K562 (cell line): ENCODE results near the gene LAMA5. TPM values are rescaled to one million over a fixed set of nuclear protein-coding genes. Genes with fewer than 3 reads are reported as not detected.
A peak's percentile ranks its signal among the peaks of the same experiment; 100 is the strongest.

Experiments
- CHD2 ChIP-seq: IDR thresholded peaks from 2 replicates; pipeline ENCODE4 v1.6.1; 2011; ENCODE audit warnings: low read depth, low read length
- ELF4 ChIP-seq: fragments of 450-650 bp; formaldehyde crosslinking; IDR thresholded peaks from 2 replicates; pipeline ENCODE4 v1.4.0; 2022; ENCODE audit warnings: missing genetic modification characterization
- ERF ChIP-seq: fragments of 450-650 bp; formaldehyde crosslinking; IDR thresholded peaks from 2 replicates; pipeline ENCODE4 v1.4.0; 2020; ENCODE audit warnings: mild to moderate bottlenecking, mixed read lengths
- KHSRP ChIP-seq: fragments of 450-650 bp; IDR thresholded peaks from 2 replicates; pipeline ENCODE4 v1.6.1; 2017
- MEIS2 ChIP-seq: fragments of 450-650 bp; IDR thresholded peaks from 2 replicates; pipeline ENCODE4 v1.6.1; 2014; ENCODE audit warnings: mild to moderate bottlenecking; ENCODE audit not compliant: partially characterized antibody
- MTA1 ChIP-seq: fragments of 450-650 bp; IDR thresholded peaks from 2 replicates; pipeline ENCODE4 v1.6.1; 2017; ENCODE audit warnings: borderline replicate concordance
- NBN ChIP-seq: fragments of 450-650 bp; IDR thresholded peaks from 2 replicates; pipeline ENCODE4 v1.6.1; 2016; ENCODE audit warnings: low read depth, mild to moderate bottlenecking
- NFATC3 ChIP-seq: fragments of 450-650 bp; IDR thresholded peaks from 2 replicates; pipeline ENCODE4 v1.6.1; 2017; ENCODE audit warnings: mild to moderate bottlenecking
- NFRKB ChIP-seq: fragments of 450-650 bp; IDR thresholded peaks from 2 replicates; pipeline ENCODE4 v1.6.1; 2016; ENCODE audit warnings: low read depth
- RB1 ChIP-seq: fragments of 450-650 bp; IDR thresholded peaks from 2 replicates; pipeline ENCODE4 v1.6.1; 2017; ENCODE audit warnings: low read depth, mild to moderate bottlenecking
- RBFOX2 ChIP-seq: fragments of 200-400 bp; formaldehyde crosslinking; IDR thresholded peaks from 2 replicates; pipeline ENCODE4 v1.6.1; 2017; ENCODE audit warnings: low read depth, mild to moderate bottlenecking, low read length, moderate library complexity
- RBM25 ChIP-seq: fragments of 200-400 bp; formaldehyde crosslinking; IDR thresholded peaks from 2 replicates; pipeline ENCODE4 v1.6.1; 2018; ENCODE audit warnings: low read length, low read depth, moderate library complexity; ENCODE audit not compliant: severe bottlenecking
- SMAD4 ChIP-seq: fragments of 250-450 bp; sonication (Bioruptor Pico); conservative IDR thresholded peaks from 2 replicates; pipeline ENCODE4 v1.8.0; 2021; ENCODE audit warnings: inconsistent platforms, mild to moderate bottlenecking, moderate library complexity
- SNRNP70 ChIP-seq: fragments of 200-400 bp; formaldehyde crosslinking; optimal IDR thresholded peaks from 2 replicates; pipeline ENCODE3; 2017; ENCODE audit warnings: low read depth, low read length
- STAG1 ChIP-seq: sonication (generic); formaldehyde crosslinking; IDR thresholded peaks from 2 replicates; pipeline ENCODE4 v1.5.0; 2020; ENCODE audit warnings: missing genetic modification reagents, borderline replicate concordance
- ZBED1 ChIP-seq: IDR thresholded peaks from 2 replicates; pipeline ENCODE4 v1.6.1; 2014
- ZNF121 ChIP-seq: sonication (generic); formaldehyde crosslinking; conservative IDR thresholded peaks from 2 replicates; pipeline ENCODE4 v1.8.0; 2022; ENCODE audit warnings: missing genetic modification reagents
- polyA plus RNA-seq, 8 experiments: library from polyadenylated mRNA; depleted of rRNA in 4 of 8; stranded (reverse) in 5 of 8; unstranded in 3 of 8; fragments of >200 nt; fragmentation: Nextera tagmentation in 2 of 8; fragmentation: Illumina TruSeq in 1 of 8; extraction: Ambion mirVana in 2 of 8; extraction: Trizol in 1 of 8; gene quantifications; 2 replicates each; pipeline versions ENCODE4 v1.2.1 to v1.2.3, GENCODE V29; 2011 to 2014; ENCODE audit warnings: inconsistent platforms in 1 of 8, missing spikeins in 1 of 8
- total RNA-seq, 7 experiments: library from RNA; depleted of rRNA in 6 of 7; stranded (reverse); fragments of >200 nt in 6 of 7; fragmentation: Illumina TruSeq in 2 of 7; extraction: Trizol in 2 of 7; gene quantifications; 2 replicates each; pipeline versions ENCODE4 v1.2.1 to v1.2.3, GENCODE V29; 2011 to 2021; ENCODE audit warnings: low replicate concordance in 1 of 7
- TF ChIP-seq, protein P1 (sequence below), 2 experiments: fragments of 250-450 bp in 1 of 2; fragments of 450-650 bp in 1 of 2; sonication (Bioruptor Pico) in 1 of 2; IDR thresholded peaks; 2 replicates each; pipeline versions ENCODE4 v1.6.1 to v1.8.0; 2016 to 2021; ENCODE audit warnings: mild to moderate bottlenecking in 2 of 2, moderate library complexity in 2 of 2, missing compliant biosample characterization in 1 of 2, missing genetic modification characterization in 1 of 2
- TF ChIP-seq, protein P2 (sequence below): sonication (generic); IDR thresholded peaks from 2 replicates; pipeline ENCODE4 v1.6.1; 2016
- TF ChIP-seq, protein P3 (sequence below), 2 experiments: fragments of 450-650 bp; IDR thresholded peaks; 2 replicates each; pipeline ENCODE4 v1.6.1; 2016; ENCODE audit warnings: mild to moderate bottlenecking in 2 of 2, borderline replicate concordance in 1 of 2, low read depth in 1 of 2, moderate library complexity in 1 of 2

The LAMA5 gene
- total and polyA plus RNA-seq, 9 of the 15 experiments (the other 6 are each of a cell fraction or from before 2014, with no cell fraction given) = 0.31 to 101 (median 7.8) TPM

DNA sequence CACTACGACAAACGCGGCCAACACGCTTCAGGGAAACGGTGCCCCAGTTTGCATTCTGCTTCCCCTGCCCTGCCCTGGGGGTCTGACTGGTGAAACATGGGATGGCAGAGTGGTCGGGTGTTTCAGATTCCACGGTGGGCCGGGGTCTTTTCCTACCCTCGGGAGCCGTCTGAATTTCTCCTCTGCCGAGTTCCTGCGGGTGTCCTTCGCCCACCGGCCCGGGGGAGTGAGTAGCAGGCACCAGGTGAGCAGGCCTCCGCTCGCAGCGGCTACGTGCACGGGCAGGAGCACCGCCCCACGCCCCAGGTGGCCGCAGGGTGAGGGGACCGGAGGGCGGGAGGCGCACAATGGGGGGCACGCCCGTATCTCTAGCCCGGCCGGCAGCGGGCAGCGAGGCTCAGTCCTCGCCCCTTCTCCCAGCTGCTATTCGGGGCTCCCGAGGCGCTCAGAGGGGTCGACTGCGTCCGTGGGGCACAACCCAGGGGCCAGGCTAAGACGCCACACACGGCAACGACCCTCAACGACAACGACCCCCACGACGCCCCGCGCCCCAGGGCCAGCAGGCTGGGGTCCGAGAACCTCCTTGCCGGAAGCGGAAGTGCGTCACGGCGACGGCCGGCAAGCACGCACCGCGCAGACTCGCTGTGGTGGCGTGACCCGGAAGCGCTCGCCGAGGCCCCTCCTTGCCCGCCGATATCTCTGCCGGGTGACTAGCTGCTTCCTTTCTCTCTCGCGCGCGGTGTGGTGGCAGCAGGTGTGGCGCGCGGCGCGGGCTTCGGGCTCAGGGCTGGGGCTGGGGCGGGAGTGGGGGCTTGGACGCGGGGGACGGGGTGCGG, 19.5 kb upstream of the LAMA5 start, which contains the start of gene RPS21 (continued):
- TF ChIP-seq RBFOX2 (peak; percentile 93), ZNF121 (no peak), CHD2 (no peak), MTA1 (no peak), RB1 (peak; percentile 65), MEIS2 (no peak), RBM25 (no peak), ELF4 (CRISPR knock-in tag) (peak; percentile 53; the same call in 1 of the 2 replicates), NFRKB (no peak), NFATC3 (no peak), STAG1 (CRISPR knock-in tag) (no peak; the same call in 1 of the 2 replicates), SMAD4 (CRISPR knock-in tag) (no peak; the same call in 1 of the 2 replicates), NBN (no peak), SNRNP70 (no peak), KHSRP (no peak), ZBED1 (no peak; the same call in 1 of the 2 replicates), ERF (CRISPR knock-in tag) (no peak)
- TF ChIP-seq, protein P1, sequence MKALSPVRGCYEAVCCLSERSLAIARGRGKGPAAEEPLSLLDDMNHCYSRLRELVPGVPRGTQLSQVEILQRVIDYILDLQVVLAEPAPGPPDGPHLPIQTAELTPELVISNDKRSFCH (CRISPR knock-in tag; IDR thresholded peaks at IDR 0.05) = no peak
- TF ChIP-seq, protein P1 (tag; IDR thresholded peaks at IDR 0.05) = no peak
- TF ChIP-seq, protein P2, sequence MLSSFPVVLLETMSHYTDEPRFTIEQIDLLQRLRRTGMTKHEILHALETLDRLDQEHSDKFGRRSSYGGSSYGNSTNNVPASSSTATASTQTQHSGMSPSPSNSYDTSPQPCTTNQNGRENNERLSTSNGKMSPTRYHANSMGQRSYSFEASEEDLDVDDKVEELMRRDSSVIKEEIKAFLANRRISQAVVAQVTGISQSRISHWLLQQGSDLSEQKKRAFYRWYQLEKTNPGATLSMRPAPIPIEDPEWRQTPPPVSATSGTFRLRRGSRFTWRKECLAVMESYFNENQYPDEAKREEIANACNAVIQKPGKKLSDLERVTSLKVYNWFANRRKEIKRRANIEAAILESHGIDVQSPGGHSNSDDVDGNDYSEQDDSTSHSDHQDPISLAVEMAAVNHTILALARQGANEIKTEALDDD = no peak
- TF ChIP-seq, protein P3, sequence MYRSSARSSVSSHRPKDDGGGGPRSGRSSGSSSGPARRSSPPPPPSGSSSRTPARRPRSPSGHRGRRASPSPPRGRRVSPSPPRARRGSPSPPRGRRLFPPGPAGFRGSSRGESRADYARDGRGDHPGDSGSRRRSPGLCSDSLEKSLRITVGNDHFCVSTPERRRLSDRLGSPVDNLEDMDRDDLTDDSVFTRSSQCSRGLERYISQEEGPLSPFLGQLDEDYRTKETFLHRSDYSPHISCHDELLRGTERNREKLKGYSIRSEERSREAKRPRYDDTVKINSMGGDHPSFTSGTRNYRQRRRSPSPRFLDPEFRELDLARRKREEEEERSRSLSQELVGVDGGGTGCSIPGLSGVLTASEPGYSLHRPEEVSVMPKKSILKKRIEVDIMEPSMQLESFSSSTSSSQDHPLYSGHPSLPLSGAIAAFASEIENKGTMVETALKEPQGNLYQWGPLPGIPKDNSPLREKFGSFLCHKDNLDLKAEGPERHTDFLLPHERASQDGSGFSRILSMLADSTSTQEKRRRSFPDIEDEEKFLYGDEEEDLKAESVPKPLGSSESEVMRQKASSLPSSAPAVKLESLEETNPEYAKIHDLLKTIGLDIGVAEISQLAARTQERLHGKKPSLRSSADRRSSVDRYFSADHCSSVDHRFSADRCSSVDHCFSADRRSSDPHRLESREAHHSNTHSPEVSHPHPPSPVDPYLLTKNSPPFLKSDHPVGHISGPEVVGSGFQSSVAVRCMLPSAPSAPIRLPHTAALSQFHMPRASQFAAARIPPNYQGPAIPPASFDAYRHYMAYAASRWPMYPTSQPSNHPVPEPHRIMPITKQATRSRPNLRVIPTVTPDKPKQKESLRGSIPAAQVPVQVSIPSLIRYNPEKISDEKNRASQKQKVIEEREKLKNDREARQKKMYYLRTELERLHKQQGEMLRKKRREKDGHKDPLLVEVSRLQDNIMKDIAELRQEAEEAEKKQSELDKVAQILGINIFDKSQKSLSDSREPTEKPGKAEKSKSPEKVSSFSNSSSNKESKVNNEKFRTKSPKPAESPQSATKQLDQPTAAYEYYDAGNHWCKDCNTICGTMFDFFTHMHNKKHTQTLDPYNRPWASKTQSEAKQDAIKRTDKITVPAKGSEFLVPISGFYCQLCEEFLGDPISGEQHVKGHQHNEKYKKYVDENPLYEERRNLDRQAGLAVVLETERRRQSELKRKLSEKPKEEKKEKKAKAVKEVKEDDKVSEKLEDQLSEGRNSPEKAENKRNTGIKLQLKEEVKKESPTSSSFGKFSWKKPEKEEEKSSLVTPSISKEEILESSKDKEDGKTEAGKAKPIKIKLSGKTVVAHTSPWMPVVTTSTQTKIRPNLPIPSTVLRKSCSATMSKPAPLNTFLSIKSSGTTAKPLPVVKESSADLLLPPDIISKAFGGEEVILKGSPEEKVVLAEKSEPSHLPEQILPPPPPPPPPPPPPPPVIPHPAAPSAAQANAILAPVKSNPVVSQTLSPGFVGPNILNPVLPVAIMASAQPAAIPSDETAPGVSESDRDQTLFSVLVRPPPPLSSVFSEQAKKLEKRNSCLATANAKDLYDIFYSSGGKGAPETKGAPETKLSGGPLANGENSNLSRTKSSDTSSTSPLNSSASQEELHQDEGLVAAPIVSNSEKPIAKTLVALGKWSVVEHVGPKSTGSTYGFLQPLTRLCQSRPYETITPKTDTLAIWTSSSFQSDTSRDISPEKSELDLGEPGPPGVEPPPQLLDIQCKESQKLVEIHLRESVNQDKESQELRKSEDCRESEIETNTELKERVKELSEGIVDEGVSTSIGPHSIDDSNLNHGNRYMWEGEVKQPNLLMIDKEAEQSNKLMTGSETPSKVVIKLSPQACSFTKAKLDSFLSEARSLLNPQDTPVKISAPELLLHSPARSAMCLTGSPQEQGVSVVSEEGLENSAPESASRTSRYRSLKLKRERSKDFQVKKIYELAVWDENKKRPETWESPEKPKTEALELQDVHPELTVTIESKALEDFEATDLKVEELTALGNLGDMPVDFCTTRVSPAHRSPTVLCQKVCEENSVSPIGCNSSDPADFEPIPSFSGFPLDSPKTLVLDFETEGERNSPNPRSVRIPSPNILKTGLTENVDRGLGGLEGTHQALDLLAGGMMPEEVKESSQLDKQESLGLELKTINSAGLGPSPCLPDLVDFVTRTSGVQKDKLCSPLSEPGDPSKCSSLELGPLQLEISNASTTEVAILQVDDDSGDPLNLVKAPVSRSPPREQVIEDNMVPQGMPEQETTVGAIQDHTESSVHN (IDR thresholded peaks at IDR 0.05; ENCODE audit: borderline replicate concordance in 1 of 2, low read depth in 1 of 2) = no peak
